Measurements from ENCODE around the gene VPS18.

VPS18 gene

DNA sequence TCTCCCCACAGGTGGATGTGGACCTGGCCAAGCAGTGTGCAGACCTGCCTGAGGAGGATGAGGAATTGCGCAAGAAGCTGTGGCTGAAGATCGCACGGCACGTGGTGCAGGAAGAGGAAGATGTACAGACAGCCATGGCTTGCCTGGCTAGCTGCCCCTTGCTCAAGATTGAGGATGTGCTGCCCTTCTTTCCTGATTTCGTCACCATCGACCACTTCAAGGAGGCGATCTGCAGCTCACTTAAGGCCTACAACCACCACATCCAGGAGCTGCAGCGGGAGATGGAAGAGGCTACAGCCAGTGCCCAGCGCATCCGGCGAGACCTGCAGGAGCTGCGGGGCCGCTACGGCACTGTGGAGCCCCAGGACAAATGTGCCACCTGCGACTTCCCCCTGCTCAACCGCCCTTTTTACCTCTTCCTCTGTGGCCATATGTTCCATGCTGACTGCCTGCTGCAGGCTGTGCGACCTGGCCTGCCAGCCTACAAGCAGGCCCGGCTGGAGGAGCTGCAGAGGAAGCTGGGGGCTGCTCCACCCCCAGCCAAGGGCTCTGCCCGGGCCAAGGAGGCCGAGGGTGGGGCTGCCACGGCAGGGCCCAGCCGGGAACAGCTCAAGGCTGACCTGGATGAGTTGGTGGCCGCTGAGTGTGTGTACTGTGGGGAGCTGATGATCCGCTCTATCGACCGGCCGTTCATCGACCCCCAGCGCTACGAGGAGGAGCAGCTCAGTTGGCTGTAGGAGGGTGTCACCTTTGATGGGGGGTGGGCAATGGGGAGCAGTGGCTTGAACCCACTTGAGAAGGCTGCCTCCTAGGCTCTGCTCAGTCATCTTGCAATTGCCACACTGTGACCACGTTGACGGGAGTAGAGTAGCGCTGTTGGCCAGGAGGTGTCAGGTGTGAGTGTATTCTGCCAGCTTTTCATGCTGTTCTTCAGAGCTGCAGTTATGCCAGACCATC lies 8.6 kb downstream of the VPS18 start:
- peak; percentile 60 for DNase-seq

DNA sequence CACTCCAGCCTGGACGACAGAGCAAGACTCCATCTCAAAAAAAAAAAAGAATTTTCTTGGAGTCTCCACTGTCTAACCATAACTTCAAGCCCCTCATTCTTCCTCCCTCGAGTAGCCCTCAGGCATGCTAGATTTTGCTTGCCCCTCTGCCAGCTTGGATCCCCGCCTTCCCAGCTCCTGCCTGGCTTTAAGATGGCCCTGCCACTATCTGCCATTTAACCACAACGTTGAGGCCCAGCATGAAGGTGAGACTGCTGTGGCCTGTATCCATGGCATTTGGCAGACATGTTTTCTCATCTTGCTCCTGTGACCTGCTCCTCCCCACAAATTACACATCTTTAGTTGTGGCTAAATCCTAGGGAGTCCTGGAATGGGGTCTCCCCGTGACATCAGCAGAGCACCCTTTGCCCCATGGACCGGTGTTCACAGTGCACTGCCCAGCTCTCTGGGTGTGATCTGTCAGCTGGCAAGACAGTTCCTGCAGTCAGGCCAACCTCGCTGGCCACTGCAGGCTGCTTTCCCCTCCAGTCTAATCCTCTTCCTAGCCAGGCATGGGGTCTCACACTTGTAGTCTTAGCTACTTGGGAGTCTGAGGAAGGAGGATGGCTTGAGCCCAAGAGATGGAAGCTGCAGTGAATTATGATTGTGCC lies 10.4 kb downstream of the VPS18 start:
- no peak for DNase-seq

DNA sequence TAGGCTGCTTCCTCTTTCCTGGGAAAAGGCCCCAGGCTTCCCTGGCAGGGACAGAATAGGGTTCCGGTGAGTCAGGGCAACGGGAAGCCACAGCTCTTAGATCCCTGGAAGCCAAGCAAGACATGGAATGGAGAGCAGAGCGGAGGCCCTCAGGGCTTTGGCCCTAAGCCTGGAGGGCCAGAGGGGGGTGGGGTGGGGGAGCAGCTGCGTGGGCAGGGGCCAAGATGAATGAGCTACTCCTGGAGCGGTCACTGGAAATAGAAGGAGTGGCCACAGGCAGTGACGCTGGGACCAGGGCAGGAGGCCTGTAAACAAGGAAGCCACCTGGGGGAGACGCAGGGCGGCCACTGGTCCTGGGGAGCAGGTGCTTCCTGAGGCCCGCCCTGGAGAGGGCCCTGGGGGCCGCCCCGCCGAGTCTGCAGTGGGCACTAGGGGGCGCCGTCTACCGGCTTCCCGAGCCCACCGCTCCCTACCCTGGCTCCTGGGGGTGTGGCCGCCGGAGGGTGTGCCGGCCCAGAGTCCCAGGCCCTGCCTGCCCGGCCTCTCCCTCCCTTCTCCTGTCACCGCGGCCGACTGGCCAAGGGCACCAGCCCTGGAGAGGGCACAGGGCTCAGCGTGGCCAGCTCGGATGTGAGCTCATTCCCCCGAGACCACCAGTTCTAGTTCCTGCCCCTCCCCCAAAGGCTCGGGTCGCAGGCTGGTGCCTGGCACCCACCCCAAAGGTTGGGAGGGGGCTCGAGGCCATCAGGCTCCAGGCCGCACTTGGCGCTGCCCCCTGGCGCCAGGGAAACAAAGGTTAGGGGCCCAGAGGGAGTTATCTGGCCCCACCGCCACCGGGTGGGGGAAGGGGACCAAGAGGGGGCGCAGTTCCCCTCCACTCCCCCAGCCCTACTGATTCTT lies 12.1 kb downstream of the VPS18 start:
- DNase-seq, result peak; percentile 94

DNA sequence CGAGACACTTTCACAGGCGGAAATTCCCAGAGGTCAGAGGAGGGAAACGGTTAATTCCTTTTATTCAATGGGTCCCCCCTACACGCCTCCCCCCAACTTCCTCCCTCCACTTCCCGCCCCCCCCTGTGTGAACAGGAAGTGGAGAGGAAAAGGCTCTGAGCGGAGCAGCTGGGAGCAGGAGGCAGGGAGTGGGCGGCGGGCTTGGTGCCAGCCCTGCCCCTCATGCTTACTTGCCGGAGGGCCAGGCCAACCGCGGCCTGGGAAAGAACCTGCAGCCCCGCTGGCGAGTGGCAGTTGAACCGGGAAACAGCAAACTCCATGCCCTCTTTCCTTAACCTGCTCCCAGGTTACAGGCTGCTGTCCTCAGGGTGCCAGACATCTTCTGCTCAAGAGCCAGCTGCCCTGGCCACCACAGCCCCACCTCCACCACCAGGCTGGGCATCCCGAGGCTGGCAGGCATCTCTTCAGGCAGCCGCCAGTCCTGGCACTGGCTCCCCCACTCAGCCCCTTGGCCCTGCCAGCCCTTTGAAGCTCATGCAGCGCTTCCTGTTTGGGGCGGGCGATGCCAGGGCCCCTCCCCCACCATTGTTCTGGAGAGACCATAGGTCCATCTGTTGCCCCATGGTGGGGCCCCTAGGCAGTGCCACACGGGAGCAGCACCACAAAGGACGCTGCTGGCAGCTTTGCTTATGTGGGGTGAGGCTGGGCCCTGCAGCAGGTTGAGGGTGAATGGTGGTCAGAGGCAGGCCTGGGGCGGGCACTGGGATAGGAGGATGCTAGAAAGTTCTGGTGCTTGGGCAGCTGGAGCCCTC lies 12.9 kb downstream of the VPS18 start:
- peak; percentile 77 for DNase-seq

DNA sequence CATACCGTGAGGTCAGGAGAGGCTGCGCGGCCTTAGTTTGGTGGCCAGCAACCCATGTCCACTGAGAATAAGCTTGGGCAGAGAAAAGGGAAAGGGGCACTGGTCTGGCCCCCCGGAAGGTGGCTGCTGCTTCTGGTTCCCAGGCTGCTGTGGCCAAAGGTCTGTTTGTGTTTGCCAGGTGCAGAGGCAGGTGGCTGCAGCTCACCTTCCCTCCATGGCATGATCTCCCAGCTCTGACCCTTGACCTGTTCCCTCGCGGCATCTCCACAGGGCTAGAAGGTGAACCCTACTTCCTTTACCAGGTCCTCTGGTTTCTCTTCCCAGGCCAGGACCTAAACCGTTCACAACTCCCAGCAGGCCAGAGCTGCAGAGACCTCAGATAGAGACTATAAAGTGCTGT lies 13.8 kb downstream of the VPS18 start:
- no peak for DNase-seq

DNA sequence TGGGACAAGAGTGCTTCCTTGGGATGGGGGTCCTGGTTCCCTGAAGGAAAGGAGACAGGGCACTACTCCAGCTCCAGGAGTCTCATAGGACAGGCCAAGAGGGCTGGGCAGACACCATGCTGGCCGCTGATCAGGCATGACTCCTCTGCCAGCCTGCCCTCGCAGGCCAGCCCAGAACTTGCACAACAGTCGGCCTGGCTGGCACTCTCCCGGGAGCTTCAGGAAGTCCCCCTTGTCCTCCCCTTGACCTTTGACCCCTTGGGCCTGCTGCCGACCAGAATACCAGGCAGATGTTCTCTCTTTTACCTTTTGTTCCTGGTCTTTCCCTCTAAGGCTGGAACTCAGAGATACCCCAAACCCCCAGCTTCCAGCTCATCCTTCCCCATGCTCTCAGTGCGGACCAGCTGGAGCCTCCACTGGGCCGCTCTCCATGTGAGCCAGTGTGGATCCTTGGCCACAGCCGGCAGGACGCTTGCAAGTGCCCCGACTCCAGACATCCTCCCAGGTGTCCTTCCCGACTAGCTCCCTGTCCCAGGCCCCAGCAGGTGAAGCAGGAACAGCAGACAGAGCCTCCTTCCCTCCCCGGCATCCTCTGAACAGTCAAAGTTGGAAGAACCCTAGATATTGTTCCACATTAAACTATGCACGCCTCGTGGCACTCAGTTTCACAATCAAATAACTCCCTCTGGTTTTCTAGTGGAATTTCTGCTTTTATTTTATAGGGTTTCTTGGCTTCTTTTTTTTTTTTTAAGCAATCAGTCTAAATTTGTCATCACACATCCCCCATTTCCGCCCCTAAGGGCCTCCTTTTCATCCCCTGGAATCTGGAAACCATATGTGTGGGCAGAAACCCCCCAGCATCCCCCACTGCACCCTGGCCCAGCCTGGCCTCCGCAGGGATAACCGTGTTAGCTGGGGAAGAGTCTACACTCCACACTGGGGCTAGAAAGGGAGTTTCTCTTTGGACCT lies 15.7 kb downstream of the VPS18 start:
- peak; percentile 13 for DNase-seq

DNA sequence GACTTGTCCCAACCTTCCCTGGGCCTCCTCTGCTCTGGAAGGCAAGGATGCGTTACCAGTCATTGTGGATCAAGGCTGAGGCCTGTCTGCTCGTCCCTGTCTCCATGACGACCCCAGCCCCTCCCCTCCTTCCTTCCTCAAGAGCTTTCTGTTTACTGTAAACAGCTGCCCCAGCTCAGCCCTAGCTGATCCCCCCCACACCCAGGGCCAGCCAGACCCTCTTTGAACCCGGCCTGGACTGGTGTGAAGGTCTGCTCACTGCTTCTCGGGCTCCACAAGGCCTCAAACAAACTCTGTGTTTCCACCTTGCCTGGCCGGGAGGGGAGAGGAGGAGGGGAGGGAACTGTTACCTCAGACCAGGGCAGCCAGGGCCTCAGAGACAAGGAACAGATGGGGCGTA lies 16.9 kb downstream of the VPS18 start:
- DNase-seq, result peak; percentile 34

DNA sequence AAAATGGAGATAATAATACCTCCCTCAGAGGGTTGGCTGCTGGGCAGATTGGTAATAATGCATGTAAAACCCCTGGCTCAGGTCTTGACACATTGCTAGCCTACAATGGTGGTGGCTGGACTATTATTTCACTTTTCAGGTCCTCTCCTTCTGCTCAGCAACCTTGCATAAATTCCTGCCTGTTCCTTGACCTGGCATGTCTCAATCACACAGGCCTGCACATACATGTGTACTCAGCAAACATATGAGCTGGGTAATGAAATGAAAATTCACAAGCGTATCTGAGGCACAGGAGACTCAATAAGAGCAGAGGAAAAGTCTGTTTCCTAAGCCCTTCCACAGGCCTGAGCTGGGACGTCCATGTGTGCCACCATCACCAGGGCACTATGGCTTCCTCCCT lies 17.4 kb downstream of the VPS18 start:
- DNase-seq, result no peak

DNA sequence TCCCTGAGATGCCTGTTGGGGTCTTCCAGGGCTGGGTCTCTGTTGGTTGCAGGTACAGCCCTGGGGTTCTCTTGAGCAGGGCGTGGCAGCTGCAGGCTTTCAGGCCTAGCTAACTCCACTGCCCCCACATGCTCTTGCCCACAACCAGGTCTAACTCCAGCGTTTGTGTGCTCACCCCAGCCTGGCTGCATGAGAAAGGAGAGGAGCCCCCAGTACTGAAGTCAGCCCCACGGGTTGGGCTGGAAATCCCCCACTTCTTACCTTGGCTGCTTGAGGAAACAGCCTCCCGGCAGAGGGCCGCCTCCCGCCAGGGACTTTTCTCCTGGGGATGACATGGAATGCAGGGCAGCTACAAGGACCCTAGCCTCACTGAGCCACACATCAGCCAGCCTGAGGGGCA lies 18.2 kb downstream of the VPS18 start:
- no peak for DNase-seq

DNA sequence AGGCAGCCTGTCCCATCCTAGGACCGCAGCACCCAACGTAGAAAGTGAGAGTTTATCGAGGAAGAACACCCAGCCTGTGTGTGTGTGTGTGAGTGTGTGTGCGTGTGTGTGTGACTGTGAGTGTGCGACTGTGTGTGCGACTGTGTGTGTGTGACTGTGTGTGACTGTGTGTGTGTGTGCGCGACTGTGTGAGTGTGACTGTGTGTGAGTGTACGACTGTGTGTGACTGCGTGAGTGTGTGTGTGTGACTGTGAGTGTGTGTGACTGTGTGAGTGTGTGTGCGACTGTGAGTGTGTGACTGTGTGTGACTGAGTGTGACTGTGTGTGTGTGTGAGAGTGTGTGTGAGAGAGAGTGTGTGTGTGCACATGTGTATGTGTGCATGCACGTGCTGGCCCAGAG lies 19.8 kb downstream of the VPS18 start:
- DNase-seq, result no peak

DNA sequence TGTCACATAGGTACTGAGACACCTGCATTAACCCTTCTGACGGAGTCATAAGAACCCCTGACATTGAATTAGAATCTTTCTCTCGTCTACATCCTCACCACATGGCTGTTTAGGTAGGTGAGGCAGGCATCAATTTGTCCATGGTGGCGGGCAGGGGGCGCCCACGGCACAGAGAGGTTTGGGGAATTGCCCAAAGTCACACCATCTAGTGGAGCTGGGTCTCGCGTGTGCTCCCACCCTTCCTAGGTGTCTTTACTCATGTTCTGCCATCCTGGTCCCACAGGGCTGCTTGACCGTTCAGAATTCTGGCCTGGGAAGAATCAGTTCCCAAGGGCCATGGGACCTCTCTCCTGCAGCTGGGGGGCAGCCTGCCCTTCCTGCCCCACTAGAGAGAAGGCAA lies 20.2 kb downstream of the VPS18 start:
- no peak for DNase-seq

DNA sequence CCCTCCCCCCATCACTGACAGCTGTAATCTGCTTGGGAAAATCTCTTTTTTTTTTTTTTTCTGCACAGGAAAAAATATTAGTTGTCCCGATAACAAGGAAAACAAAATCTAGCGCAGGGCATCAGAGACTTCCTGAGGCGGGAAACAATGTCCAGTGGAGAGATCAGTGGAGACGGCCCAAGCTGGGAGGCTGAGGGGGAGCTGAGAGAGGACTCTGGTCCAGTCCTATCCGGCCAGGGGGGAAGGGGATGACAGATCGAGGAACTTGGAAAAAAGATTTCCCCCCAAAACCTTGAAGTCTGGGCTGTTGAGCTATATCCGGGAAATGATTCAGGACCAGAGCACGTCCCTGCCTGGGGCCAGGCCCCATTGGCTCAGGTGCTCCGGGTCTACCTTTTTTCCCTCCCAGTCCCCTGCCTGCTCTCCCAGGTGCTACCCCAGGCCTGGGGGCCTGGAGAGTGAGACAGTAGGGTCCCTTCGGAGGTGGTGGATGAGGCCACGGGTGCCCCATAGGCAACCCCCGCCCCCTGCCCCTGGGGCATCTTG lies 20.9 kb downstream of the VPS18 start:
- DNase-seq, result no peak

DNA sequence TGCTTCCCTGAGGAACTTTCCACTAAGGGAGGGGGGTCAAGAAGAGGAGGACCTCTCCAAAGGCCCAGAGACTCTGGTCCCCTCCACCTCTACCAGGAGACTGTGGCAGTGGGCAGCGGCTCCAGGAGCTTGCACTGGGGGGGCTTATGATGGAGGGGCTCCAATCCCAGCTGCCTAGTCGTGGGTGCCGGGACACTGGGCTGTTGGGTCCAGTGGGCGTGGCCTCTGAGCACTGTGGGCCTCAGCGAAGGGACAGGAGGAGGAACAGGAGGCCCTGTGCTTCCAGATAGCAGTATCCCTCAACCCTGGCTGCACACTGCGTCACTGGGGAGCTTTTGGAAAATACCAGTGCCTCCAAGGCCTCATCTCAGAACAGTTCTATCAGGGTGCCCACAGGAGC lies 21.4 kb downstream of the VPS18 start:
- no peak for DNase-seq

DNA sequence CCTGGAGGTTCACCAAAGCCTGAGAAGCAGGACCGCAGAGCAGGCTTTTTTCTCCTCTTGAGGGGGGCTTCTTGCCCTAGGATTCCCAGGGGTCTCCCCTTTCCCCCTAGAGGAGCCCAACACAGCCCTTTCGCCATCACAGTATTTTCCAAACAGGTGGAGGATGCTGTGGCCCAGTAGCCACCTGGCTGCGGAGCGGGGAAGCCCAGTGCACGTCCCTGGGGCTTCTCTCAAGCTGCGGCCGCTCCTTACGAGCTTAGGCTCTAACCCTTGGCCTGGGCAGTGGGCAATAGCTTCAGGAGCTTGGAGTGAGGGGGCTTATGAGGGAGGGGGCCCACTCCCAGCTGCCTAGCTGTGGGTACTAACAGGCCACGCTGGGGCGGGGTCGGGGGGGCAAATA lies 23.3 kb downstream of the VPS18 start:
- DNase-seq, result no peak

DNA sequence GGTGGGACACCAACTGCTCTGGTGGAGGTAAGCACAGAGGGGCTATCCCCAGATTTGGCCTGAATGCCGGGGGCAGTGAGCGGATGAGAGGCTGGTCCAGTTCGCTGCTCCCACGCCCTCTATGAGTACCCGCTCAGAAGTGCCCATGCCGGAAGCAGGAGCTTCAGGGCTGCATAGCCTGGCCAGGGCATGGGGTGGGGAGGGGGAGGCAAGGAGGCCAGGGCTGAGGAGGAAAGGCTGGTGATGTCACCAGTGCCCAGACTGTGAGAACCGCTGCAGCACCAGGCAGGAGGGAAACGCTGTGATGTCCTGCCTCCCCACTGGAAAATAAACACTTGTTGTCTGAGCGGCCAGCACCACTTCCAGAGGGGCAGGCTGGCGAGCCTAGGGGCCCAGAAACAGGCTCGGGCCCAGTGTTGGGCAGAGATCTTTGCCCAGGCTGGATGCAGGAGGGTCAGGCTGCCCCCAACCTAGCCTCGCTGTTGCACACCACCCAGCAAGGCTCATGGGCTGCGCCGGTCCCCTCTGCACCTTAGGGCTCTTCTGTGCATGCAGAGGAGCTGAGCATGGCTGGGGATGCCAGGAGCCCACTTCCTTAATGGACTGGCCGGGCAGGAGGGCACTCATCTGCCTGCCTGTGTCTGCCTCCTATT lies 24.0 kb downstream of the VPS18 start:
- peak; percentile 28 for DNase-seq

DNA sequence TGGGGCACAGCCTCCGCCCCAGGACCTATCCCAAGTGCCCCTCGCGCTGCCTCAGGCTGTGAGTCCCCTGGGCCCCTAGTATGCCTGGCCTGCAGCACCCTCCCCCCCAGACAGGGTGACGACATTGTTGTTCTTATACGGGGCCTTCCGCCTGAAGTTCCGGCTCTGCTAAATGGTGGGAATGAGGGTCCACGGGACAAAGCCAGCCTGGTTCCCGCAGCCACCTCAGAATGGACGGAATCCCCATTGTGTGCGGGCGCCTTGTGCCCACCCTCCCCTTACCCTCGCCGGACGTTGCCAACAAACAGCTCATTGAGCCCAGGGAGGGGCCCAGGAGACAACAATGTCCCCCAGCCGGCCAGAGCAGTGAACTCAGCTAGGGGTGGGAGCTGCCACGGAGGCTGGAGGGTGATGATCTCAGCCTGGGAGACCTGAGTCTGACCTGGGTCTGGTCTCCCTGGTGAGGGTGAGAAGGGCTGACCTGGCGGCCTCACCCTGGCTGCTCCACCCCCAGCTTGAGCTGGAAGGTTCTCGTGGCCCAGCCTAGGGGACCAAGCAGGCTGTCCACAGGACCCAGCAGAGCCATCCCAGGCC lies 24.6 kb downstream of the VPS18 start:
- DNase-seq, result peak; percentile 28

DNA sequence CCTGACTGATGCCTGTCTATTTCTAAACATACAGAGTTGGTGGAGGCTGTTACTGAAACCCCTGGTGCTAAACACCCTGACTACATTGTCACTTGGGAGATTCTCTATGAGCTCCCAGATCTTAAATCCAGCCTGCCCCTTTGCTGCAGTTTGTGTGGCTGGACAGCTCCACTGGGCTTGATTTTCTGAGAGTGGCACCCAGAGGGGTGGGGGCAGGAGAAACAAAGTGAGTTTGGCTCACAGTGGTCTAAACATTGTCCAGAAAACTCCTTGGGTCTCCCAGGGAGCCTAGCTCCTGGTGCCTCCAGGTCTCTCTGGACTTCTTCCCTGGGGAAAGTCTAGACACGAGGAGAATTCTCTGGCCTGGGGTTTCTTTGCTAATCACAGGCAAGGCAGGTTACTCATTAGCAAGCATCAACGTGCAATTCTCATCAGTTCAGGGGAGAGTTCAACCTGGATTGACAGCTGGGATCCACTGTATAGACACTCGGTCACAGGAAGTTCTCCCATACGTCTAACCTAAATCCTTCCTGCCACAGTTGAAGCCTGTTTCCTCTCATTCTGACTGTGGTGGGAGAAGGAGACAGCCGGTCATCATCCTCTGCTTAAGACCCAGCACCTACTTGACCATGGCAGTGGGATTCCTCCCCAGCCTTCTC lies 27.8 kb downstream of the VPS18 start:
- no peak for DNase-seq

DNA sequence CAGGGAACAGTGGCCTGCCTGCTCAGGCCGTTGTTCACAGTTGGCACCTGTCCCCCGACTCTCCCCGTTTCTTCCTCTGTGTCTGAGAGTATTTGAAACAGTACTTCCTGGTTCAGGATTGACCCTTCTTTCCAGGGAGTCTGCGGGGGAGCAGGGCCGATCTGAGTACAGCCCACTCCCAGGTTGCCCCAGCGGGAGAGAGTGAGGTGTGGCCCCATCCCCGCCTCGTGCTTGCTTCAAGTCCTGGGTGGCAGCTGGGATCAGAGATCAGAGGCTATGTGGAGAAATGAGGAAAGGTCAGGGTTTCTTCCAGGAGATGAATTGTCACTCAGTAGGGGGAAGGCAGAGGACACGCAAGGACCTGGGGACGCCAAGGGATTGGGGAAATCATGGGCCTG lies 28.4 kb downstream of the VPS18 start:
- DNase-seq, result no peak

DNA sequence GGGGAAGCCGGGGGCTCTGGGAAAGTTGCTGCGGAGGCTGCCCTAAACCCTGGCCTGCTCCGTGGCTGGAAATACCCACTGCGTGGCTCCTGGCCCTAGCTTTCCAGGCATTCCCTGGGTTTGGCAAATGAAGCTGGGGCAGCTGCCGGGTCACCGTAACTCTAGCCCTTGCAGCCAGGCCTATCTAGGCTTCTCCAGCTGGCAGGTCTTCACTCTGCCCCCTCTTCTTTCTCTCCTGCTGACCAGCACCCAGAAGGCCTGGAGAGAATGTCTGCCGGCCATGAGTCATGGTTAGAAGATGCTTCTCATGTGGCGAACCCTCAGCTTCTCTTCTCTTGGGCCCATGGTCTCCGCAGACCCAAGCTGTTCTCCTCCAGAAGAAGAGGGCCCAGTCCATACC lies 29.3 kb downstream of the VPS18 start:
- no peak for DNase-seq
